COLO668 (cell line): ENCODE measurements around the gene TXN.
"Not testable (repeated sequence)": the region's sequence is repeated elsewhere in the genome, so short reads cannot be mapped to it uniquely, and the experiment has no call there.

Experiments used
- DNase-seq: peaks from one replicate; lab custom pipeline; 2025; ENCODE audit not compliant: unreplicated experiment; lab: John Stamatoyannopoulos, UW

Gene TXN

DNA sequence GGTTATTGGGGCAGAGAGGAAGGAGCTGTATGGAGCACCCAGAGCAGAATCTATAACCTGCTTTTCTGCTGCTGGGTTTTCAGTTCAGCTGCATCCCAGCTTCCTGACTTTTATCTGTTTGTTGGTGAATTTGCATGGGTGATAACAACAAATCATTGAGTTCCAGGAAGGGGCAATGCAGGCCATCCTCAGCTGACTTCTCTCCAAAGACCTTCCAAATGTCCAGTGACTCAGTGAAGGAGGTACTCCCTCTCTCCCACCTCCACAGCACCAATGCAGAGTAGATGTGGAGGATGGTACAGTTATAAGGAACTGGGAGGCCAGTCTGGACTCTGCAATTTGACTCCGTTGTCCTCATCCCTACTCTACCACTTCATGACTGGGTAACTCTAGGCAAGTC, 1.6 kb upstream of the TXN start:
- DNase-seq = no peak

DNA sequence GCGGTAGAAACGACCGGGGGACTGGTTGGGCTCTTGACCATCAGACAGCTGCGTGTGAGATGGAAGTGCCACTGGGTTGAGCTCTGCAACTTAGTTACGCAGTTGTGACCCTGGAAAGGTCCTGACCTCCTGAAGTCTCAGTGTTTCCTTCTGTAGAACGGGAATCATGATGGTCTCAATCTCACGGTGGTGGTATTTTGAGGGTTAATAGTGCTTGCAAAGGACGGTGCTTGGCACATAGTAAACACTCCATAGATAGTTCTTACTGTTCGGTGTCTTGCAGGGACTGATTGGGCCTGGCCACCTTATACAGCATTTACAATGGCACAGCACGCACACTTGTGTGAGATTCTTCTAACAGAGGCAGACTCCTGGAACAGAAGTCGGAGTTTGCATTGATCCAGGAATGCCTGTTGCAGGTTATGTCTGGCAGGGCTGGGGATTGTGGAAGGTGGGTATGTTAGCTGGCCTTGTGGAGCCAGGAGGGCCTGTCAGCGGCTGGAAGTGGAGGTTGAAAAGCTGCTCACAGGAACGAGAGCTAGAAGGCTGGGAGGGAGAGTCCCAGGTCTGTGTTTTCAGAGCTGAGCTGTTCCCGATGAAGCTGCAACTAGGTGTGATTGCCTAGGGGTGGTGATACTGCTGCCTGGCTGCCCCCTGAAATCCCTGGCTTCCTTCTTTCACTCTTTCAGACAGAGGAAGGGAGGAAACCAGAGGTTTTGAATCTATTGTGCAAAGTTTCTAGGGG, 962 bp upstream of the TXN start:
- DNase-seq = peak; percentile 24

DNA sequence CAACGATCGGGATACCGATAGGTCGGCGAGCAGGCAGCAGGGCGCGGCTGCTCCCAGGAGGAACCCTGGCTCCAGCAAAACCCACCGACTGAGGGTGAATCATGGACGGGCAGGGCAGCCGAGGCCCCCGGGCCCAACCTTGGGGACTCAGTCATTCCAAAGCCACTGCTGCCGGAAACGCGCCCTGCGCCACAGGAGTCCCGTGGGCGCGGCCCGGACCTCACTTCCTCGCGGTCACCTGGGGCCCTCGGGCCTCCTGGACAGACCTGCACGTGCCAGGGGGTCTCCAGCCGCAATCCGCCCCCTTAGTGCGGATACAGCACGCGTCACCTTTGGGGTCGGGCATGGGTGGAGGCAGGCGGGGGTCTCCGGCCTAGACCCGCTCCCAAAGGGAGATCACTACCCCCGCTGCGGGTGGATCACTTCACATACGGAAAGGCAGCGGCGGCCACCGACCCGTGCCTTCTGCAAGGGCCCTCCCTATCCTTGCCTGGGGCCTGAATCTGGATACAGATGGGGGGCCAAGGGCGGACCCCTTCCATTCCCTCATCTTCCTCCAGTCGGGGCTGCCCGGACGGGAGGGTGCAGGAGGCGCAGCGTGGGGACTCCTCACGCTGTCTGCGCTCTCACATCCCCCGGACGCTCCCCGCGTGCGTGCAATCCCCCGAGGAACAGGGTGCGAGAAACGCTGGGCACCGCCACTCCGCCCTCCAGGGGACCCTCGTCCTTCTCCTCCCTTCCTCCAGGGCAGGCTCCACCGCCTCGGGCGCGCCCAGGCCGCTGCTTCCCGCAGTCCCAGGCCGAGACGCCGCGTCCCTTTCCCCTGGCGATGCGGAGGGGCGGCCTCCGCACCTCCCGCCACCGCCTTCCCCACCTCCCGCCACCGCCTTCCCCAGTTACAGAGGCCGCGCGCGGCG, 586 bp downstream of the TXN start:
- DNase-seq = peak; percentile 84

DNA sequence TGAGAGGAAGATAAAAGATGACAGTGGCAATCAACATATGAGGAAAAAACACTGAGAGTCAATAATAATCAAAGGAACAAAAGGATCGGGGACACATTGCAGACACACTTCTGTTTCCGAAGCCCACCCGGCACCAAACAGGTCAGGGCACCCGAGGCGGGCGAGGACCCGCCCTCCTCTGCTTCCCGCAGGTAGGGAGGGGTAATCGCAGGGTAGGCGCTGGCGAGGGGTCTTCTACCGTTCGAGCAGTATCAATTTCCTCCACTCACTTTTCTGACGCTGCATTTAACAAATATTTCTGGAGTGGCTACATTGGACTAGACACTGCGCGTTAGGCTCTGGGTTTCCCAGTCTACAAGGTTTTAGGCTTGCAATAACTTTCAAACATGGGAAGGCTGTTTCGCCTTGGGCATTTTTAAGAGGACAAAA, 1.3 kb downstream of the TXN start:
- no peak for DNase-seq

DNA sequence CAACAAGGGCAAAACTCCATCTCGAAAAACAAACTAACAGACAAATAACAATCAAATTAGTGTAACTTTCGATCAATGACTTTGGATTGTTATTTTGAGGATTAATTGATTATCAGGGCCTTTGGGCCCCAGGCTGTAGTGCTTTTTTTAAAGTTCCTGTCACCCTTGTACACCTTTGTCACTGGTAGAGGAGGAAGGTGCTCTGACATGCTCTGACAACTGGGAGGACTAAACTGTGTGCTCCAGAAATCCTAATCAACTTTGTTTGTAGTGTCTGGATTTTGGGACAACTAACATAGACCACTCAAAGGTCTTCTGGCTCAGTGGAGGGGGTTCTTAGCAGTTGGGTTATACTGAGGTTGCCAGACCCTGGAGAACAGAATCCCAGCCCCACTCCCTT, 1.8 kb downstream of the TXN start:
- no peak for DNase-seq

DNA sequence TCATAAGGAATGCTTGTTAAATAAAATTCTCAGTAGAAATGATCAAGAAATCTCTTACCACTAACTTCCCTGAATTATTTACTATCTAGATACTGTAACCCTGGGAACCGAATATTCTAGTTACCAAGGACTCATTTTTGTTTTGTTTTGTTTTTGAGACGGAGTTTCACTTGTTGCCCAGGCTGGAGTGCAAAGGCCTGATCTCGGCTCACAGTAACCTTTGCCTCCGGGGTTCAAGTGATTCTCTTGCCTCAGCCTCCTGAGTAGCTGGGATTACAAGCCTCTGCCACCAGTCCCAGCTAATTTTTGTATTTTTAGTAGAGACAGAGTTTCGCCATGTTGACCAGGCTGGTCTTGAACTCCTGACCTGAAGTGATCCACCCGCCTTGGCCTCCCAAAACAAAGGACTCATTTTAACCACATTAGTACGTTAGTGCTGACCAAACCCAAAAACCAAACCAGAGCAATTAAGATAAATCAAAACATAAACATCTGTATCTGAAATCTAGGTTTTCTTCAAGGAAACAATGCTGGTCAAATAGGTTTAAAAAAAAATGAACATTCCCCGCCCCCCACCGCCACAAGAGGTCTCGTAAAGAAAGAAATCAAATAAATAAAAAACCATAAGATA, 3.7 kb downstream of the TXN start:
- no peak for DNase-seq

DNA sequence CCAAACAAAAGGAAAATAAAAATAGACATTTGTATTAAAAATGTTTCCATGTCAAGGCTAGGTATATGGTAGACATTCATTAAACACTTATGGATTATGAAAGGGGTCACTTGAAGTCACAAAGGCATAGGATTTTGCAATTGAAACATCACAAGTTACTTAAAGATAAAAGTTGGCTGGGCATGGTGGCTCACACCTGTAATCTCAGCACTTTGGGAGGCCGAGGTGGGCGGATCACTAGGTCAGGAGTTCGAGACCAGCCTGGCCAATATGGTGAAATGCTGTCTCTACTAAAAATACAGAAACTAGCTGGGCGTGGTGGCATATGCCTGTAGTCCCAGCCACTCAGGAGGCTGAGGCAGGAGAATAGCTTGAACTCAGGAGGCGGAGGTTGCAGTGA, 4.5 kb downstream of the TXN start:
- DNase-seq = not testable (repeated sequence)

DNA sequence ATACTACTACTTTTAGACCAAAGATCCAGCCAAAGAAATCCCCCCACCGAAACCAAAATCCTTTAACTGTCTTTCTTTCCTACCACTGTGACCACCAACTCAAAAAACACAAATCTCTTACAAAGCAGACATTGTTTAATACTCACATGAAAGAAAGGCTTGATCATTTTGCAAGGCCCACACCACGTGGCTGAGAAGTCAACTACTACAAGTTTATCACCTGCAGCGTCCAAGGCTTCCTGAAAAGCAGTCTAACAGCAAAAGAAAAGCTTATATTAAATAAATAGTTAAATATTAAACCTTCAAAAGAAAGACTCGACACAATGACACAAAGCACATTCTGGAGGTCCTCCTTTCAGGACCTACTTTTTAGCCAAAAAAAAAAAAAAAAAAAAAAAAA, 5.1 kb downstream of the TXN start:
- no peak for DNase-seq

DNA sequence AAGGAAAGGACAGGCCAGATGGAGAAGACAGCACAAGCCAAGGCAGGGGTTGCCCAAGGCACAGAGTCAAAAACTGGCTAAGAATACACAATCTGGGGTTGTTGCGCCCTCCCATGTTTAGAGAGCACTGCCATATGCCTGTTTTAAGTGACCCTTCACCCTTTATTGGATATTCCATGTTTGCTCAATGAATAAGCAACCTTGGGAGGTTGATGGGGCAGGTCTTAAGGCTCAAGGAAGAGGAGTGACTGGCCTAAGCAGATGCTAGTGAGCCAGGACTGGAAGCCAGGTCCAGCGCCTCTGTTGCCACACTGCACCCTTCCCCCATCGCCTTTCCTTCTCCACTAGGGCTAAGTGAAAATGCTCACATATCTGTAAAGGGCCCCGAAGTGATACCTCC, 6.7 kb downstream of the TXN start:
- no peak for DNase-seq

DNA sequence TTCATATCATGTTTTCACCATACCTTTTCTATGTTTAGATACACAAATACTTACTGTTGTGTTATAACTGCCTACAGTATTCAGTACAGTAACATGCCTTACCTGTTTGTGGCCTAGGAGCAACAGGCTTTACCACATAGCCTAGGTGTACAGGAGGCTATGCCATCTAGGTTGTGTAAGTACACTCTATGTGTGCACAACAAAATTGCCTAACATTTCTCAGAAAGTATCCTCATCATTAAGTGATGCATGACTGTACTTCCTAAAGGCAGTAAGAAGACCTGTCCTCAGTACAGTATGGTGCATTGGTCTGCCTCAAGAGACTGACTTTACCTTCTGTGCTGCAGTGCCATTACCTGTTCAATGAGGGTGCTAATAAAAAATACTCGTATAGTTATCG, 7.9 kb downstream of the TXN start:
- DNase-seq = no peak

DNA sequence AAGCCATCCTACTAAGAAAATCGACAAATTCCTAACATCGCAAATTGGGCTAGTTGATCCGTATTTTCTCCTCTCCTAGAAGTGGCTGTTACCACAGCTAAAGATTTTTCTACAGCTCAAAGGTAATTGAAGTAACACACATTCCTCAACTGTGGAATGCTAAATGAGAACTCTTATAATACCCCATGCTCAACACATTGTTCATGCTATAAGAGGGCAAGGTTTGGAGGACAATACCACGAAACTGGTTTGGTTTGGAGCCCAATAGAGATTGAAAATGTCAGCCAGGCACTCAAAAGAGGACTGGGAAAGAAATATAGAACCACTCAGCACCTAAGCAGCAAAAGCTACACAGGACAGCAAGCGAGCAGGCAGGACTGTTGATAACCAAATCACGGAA, 10.1 kb downstream of the TXN start:
- no peak for DNase-seq

DNA sequence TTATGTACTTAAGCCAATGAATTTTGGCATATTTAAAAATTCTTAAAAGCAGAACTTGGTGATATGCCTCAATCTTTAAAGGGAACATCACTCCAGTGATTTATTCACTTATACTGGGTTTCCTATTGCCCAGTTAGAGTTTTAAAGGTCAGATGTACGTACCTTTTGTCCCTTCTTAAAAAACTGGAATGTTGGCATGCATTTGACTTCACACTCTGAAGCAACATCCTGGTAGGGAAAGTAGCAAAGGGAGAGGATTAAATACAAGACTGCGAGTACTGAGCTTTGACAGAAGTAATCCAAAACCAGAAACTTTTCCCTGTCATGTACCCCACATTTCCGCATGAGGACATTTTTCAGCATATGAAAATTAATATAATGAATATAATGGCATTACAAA, 11.7 kb downstream of the TXN start:
- DNase-seq = no peak

DNA sequence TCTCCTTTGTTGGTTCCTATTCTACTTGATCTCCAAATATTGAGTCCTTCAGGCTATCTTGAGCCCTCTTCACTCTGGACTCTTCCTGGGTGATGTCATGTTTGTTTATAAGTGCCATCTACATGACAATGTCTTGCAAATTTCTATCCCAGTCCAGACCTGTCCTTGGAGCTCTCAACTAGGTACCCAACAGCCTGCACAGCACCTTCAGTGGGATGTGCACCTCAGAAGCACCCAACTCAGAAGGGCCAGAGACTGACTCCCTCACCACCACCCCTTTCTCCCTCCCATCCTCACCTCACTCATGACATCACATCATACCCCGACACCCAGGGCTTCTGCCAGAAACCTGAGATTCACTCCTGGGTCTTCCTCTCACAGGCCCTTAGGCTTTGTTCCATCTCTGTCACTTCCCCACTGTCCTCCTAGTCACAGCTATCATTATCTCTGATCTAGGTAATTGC, 14.4 kb downstream of the TXN start:
- DNase-seq = no peak

DNA sequence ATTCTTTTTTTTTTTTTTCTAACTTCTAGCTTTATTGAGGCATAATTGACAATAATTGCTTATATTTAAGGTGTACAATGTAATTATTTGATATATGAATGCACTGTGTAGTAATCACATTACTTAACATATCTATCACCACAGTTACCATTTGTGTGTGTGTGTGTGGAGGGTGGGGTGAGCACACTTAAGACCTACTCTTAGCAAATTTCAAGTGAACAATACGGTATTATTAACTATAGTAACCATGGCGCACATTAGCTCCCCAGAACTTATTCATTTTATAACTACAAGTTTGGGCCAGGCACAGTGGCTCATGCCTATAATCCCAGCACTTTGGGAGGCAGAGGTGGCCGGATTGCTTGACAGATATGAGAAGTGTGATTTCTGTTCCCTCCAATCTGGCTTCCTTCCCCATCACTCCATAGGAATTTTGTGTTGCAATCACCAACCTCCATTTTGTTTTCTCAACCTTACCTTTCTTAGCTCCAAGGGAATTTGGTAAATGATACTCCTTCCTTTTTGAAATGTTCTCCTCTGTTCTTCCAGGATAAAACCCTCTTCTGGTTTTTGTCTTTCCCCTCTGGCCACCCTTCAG, 14.9 kb downstream of the TXN start:
- no peak for DNase-seq

DNA sequence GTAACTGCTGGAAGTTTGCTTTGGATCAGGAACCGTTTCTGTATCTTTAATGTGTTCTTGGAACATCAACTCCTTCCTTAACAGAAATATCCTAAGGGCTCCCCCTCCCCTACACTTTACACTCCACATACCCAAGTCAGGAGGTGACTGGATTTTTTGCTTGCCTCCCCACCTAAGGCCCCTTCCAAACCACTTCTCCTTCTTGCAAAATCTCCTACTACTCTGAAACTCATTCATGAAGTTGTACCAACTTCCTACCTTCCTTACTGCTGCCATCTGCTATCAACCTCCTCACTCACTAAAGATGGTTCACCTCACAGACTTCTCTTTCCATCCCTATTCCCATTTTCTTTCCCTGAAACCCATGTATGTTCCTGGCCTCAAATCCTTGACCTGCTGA, 16.1 kb downstream of the TXN start:
- DNase-seq = no peak

DNA sequence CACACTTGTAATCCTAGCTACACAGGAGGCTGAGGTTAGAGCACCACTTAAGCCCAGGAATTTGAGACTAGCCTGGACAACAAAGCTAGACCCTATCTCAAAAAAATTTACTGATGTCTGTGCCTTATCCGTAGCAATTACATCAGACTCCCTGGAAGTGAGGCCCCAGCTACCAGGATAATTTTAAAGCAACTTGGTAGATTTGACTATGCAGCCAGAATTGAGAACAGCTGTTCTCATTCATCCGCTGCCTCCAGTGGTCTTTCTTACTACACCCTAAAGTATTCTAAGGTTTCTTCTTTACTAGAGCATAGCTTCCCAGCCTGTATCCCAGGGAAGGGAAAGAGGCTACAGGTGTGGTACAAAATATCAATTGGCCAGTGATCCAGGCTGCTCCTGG, 28.0 kb downstream of the TXN start:
- DNase-seq = no peak

DNA sequence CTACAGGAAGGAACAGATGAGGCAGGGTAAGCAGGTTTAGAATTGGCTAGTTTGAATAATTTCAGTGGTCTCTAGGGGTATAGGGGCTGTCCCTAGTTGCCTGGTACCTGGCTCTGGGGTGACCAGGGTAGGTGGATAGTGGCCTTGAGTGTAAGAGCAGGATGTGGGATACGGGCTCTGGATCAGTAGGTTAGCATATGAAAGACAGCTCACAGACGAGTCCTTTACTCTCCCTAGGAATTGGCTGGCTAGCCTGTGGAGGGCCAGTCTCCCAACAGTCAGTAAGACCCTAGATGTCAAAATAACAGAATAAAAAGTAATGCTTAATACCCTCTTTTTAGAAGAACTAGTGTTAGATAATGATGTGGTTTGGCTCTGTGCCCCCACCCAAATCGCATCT, 31.7 kb downstream of the TXN start:
- DNase-seq = no peak

DNA sequence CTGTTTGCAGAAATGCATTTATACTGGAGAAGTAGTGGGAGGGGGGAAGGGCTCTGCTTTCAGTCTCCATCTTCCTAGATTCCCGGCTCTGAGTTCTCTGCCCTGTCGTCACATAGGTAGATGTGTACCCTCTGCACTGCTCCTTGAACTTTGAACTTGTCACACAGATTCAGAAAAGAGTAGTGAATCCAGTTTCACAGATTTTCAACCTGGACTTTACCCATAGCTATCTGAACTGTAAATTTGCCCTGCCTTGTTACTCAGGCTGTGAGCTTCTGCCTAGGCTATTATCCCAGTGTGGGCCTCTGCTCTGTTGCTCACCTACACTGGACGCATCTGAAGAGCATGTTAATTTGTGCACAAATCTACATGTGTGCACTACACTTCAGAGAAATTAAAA, 35.5 kb downstream of the TXN start:
- no peak for DNase-seq

DNA sequence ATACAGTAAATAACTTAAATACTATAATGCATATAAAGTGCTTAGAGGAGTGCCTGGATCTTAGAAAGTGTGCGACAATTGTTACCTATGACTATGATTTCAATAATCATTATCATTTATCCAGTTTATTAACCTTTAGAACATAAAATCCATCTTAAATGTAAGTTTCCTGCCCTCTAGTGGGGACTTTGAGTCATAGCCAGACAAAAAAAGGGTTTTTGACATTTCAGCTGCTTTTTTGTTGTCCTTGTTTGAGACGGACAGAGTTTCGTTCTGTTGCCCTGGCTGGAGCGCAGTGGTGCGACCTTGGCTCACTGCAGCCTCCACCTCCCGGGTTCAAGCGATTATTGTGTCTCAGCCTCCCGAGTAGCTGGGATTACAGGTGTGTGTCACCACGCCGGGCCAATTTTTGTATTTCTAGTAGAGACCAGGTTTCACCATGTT, 38.6 kb downstream of the TXN start:
- DNase-seq = peak; percentile 12

DNA sequence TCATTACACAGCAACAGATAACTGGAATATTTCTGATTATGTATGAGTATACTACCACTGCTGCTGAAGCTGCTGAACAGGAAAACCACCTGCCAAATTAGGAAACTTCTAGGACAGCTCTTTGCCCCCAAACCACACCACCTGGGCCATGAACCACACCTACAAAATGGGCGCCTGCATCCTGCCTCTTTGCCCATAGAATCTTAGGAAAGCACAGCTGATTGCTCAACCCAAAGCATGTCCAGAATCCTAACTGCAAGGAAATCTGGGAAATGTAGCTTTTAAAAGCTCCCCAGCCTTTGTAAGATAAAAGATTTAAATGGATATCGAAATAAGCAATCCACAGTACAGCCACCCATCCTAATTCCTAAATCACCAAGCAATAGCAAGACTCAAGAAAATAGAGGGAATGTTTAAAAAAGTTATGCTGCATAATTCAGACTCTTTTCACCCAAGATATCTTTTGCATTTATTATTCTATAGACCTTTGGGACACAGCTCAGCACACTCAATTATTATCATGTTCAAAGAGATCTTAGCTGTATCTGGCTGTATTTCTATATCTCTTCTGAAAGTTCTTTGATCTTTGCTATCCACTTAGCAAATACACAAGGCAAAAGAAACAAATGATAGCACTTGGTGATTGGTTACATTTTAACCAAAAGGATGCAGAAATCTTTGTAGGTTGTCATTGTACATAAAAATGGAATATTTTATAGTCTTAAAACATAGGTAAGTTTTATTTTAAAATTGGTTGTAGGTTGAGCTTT, 41.5 kb downstream of the TXN start:
- no peak for DNase-seq

DNA sequence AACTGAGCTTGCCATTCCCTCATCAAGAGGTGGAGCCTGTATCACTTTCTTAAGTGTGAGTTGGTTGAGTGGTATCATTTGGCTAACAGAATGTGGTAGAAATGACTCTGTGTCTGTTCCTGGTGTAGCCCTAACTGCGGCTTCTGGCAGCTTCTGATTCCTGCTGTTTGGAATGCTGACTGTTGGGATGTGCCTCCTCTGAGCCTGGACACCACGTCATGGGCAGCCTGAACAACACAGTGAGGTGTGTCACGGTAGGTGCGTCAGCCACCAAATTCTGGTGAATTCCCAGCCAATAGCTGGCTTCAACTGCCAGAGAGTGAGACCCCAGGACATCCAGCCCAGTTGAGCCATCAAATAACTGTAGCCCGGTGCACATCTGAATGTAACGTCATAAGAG, 42.2 kb downstream of the TXN start:
- no peak for DNase-seq
